ENCODE measurements around the gene USP24.

DNA sequence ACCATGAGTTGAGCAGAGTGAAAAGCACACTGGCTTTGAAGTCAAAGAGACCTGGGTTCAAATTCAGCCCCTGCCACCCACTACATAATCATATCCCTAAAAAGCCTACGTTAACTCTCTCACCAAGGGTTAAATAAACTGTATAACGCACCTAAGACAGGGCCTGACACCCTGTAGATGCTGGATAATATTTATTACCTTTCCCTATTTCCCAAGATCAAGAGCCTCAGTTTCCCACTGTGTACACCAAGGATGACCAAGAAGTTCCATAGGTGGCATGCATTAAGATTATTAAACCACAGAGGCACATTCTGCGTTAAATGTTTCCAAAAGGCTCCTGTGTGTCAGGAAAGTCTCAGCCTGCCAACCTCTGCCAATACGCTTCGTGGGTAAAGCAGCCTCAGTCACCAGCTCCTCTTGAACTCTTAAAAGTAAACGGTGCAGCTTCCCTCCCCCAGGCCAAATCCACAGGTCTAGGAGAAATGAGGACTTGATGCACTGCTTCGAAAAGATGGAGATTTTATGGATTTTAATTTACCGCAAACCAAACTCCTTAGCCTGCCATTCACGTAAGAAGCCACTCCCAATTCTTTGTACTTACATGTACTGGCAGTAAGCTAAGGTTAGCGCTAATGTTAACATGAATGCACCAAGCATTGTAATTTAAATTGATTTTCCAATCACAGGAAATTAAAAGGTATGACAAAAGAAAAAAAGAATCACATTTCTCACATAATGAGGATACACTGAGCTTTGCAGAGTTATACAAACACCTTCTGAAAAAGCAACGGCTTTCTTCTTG is 2.6 kb downstream of the USP24 start:
- no peak for TF ChIP-seq CEBPB (IDR thresholded peaks at IDR 0.05)
- TF ChIP-seq, protein P1, sequence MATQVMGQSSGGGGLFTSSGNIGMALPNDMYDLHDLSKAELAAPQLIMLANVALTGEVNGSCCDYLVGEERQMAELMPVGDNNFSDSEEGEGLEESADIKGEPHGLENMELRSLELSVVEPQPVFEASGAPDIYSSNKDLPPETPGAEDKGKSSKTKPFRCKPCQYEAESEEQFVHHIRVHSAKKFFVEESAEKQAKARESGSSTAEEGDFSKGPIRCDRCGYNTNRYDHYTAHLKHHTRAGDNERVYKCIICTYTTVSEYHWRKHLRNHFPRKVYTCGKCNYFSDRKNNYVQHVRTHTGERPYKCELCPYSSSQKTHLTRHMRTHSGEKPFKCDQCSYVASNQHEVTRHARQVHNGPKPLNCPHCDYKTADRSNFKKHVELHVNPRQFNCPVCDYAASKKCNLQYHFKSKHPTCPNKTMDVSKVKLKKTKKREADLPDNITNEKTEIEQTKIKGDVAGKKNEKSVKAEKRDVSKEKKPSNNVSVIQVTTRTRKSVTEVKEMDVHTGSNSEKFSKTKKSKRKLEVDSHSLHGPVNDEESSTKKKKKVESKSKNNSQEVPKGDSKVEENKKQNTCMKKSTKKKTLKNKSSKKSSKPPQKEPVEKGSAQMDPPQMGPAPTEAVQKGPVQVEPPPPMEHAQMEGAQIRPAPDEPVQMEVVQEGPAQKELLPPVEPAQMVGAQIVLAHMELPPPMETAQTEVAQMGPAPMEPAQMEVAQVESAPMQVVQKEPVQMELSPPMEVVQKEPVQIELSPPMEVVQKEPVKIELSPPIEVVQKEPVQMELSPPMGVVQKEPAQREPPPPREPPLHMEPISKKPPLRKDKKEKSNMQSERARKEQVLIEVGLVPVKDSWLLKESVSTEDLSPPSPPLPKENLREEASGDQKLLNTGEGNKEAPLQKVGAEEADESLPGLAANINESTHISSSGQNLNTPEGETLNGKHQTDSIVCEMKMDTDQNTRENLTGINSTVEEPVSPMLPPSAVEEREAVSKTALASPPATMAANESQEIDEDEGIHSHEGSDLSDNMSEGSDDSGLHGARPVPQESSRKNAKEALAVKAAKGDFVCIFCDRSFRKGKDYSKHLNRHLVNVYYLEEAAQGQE (IDR thresholded peaks at IDR 0.05; ENCODE audit: low read depth): no peak
- no peak for TF ChIP-seq TCF12 (IDR thresholded peaks at IDR 0.05; ENCODE audit: low read depth)

Measured in Ishikawa (cell line).